HG03521 (cell line): ENCODE results near the gene SLC25A26.

Experiments used
- ATAC-seq: cut with Tn5 transposase; IDR thresholded peaks from one replicate; pipeline ENCODE4 v1.9.1; 2021; ENCODE audit warnings: mild to moderate bottlenecking, moderate library complexity; ENCODE audit not compliant: unreplicated experiment

The SLC25A26 gene

GRCh38 chr3:66366747-66367146 lies 145.9 kb downstream of the SLC25A26 start:
- no peak for ATAC-seq

GRCh38 chr3:66367979-66368378 lies 147.2 kb downstream of the SLC25A26 start:
- no peak for ATAC-seq

DNA sequence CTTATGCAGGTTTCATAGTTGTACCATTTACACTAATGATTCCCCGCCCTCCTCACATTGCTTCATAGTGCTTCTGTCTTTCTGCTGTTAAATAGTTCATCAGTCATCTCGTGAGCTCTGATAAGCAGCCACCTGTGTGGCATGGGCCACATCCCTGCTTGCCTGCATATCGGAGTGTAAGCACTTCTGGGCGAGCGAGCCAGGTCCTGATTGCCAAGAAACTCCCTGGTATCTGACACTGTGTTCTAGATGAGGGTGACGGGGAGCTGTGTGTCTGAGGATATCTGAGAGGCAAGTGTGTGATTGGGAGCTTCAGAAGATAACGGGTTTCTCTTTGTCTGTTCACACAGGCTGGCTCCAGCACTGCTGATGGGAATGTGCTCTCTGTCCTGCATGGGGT lies 149.4 kb downstream of the SLC25A26 start:
- no peak for ATAC-seq

GRCh38 chr3:66371432-66371831 lies 150.6 kb downstream of the SLC25A26 start:
- ATAC-seq, result no peak

DNA sequence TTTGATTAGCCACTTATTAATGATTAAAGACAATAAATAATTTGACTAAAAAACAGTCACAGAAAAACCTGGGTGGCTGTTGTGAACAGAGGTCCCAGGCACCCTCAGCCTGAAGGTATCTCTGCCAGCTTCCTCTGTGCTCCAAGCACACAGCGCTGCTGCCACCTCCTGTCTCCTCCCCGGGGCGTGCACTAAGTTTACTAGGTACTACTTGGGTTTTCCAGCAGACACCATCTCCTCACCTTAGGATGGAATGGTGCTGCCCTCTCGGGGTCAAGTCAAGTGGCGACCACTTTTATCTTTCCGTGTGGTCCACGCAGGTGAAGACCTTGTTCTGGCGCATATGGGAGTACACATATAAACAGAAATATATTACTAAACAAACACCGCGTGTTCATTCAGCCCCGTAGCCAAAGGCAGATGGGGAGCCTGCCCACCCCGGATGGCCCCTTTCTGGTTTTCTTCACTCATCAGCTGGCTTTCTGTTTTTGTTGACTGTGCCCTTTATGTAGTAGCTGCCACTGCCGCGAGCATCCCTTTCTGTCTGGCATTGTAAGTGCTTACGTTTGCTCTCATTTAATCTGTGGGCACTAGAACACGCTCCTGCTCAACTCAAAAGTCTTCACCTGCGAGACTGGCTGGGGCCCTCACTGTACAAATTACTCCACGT lies 152.0 kb downstream of the SLC25A26 start:
- ATAC-seq, result no peak

- ATAC-seq, result no peak
These were observed 155.8 kb downstream of the SLC25A26 start for GRCh38 chr3:66376568-66376967.

GRCh38 chr3:66377800-66378199 lies 157.0 kb downstream of the SLC25A26 start:
- ATAC-seq, result no peak

GRCh38 chr3:66378256-66378655 lies 157.5 kb downstream of the SLC25A26 start:
- no peak for ATAC-seq

- no peak for ATAC-seq
These were observed 158.8 kb downstream of the SLC25A26 start for GRCh38 chr3:66379565-66379964.

DNA sequence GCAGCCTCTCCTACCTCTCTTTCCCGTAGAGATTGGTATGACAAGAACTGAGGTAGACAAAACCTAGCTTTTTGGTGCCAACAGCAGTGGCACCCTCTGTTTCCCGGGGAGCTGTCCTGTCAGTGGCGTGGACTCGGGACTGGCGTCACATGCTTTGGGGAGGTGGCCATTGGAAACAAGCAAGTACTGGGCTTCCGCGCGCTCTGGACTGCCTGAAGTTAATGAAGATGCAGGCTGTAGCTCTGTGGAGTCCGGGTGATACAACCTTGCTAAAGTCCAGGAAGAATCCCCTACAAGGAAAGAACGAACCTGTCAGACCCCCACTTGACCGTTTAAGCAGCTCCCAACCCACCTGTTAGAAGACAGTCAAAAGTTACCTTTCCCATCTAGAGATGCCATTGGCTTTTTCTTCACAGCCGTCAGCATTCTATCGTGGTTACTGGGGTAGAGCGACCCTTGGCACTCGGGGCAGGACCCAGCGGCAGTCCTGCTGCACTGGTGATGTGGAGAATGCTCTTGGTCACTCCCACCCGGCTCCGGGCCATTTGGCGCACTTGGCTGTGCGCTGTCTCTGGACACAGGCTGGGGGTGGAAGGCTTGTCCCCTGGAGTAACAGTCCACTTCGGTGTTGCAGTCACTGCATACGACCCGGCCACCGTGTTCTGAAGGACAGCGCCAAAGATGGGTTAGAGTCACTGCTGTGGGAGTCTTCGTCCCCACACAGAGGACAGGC lies 159.6 kb downstream of the SLC25A26 start:
- ATAC-seq, result no peak

DNA sequence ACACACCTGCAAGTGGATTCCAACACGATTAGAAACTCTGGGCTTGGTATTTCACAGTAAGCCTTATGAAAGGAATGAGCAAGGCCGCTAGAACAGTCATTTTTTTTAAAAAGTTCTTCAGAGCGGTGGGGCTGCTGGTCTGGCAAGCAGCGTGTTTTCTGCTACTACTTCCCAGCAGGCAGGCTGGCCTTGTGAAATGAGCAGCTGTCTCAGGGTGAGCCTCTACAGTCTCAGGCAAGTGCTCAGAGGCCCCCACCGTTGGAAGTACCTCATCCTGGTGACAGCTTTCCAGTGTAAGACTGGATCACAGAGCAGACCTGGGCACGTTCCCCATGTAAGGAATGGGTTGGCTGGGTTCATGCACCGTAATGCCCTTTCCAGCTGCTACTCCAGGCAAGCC lies 160.8 kb downstream of the SLC25A26 start:
- ATAC-seq, result no peak

DNA sequence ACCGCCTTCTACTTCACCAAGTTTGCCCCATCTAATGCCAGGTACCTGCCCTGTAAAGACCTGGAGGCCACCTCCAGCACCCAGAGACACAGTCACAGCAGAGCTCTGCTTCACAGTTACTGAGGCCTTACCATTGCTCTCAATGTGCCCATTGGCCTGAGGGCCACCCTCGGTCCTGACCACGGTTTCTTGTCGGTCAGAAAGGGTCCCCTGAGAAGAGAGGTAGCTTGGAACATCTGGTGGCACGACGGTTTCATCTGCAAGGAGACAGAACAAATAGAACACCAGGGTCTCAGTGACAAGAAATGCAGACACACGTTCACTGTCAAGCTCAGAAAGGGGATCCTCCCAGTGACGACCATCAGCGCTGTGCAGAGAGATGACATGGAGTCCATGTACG lies 161.3 kb downstream of the SLC25A26 start:
- no peak for ATAC-seq

DNA sequence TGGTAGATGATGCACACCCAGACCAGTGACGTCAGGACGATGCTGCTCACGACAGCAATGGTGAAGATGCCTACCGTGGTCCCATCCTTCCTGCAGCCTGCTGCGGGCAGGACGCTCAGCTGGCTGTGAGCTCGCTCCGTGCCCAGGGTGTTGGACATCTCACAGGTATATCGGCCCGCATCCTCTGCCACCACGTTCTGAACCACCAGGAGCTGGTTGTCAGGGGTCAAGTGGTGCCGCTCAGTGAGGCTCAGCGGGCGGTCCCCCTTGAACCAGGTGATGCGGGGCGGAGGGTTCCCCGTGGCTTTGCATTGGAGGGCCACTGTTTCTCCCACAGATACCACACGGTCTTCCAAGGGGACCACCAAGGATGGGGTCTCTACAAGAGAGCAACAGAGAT lies 162.2 kb downstream of the SLC25A26 start:
- no peak for ATAC-seq

- ATAC-seq, result no peak
These were observed 163.4 kb downstream of the SLC25A26 start for GRCh38 chr3:66383998-66384745.

DNA sequence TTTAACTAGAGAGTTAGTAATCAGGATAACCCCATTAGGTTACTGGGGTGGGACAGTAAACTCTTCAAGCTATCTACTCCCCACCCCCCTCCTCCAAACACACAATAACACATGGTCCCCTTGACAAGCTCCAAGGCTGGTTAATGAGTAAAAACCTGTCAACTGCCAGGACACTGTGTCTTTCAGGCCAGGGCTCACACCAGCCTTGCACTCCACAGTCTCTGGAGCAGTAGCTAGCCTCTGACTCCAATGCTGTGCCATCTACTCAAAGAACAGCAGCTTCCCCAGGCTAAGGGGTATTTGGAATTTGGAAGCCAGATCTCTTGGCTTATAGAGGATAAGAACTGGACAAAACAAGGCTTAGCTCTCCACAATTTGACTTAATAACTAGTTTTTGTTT lies 164.3 kb downstream of the SLC25A26 start:
- ATAC-seq, result no peak

DNA sequence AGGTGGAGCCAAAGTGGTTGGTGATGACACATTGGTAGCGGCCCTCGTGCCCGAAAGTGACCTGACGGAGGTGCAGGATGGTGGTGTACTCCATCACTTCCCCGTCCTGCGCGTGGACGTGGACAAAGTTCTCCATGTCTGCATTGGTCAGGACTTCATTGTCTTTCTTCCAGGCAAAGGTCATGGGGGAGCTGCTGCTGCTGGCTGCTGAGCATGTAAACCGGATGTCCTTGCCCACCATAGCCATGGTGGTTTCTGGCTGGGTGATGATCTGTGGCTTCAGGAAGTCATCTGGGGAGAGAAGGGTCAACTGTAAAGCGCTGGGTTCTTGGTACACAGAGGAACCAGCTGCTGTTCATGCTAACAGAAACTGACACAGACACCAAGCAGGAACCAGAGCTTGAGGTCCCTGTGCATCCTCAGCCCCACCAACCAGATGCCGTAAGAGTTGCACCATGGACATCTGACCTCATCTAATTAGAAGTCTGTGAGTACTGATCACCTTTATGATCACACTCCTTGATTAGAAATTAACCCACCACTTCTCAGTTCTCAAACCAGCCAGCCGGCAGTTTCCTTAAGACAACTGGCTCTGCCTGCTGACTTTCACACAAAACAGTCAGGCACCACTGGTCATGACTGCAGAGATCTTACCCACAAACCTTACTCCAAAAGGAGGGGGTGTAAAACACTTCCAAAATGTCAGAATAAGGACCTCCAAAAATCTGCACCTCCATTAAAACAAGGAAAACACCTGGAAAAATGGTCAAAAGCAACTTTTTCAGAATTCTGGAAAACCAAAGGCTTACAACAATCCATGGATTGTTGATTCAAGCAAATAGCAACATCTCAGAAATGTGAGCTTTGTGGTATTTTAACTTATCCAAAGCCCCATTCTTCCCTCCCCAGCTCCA lies 165.5 kb downstream of the SLC25A26 start:
- ATAC-seq, result peak; percentile 78

- ATAC-seq, result peak; percentile 51
These were observed 166.3 kb downstream of the SLC25A26 start for GRCh38 chr3:66386925-66387650.

- ATAC-seq, result peak; percentile 26
These were observed 169.2 kb downstream of the SLC25A26 start for GRCh38 chr3:66390013-66390412.

DNA sequence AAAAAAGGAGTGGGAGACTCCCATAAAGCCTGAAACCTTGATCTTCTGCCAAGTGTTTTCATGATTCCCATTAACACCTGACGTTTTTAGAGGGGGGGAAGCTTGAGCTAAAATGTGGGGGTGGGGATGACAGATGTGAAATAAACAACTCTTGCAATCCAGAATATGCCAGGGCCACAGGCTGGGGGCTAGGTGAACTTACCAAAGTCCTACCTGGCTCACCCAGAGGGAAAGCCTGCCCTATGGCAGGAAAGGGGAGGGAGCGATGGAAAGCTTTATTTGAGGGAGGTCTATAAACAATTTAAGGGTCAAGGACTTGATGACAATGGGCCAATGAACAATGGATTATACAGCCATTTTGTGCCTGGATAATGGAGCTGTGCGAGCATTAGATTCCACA lies 171.7 kb downstream of the SLC25A26 start:
- ATAC-seq, result no peak

- no peak for ATAC-seq
These were observed 172.1 kb downstream of the SLC25A26 start for GRCh38 chr3:66392966-66393332.
